Aorta (tissue), 5 donors: ENCODE measurements around the gene TMEM242. TPM values are rescaled to one million over a fixed set of nuclear protein-coding genes. Genes with fewer than 3 reads are reported as not detected.

Experiments used
- ATAC-seq: fragments of 200-7000 bp; cut with Tn5 transposase; one replicate; pipeline ENCODE4 v1.9.1; 2022; ENCODE audit warnings: moderate library complexity; ENCODE audit not compliant: low FRiP score
- DNase-seq, 2 donors: peaks; one replicate each; pipeline ENCODE4 v3.0.0-alpha.2; 2020
- H3K27ac ChIP-seq, 2 donors: one replicate each; pipeline ENCODE4 v1.5.1; 2013; ENCODE audit warnings: low read length in 2 of 2, mild to moderate bottlenecking in 2 of 2, moderate library complexity in 2 of 2, control low read depth in 1 of 2, inconsistent platforms in 1 of 2, low read depth in 1 of 2
- H3K27me3 ChIP-seq, 2 donors: one replicate each; pipeline ENCODE4 v1.6.1; 2013; ENCODE audit warnings: control low read depth in 1 of 2, low read length in 1 of 2, mild to moderate bottlenecking in 1 of 2, moderate library complexity in 1 of 2; ENCODE audit not compliant: insufficient read depth in 2 of 2, control insufficient read depth in 1 of 2
- H3K36me3 ChIP-seq, 2 donors: one replicate each; pipeline ENCODE4 v1.6.1; 2013; ENCODE audit warnings: control low read depth in 1 of 2, low read length in 1 of 2, mild to moderate bottlenecking in 1 of 2; ENCODE audit not compliant: insufficient read depth in 2 of 2, control insufficient read depth in 1 of 2
- H3K4me1 ChIP-seq, 2 donors: one replicate each; pipeline ENCODE4 v1.6.1; 2013; ENCODE audit warnings: low read length in 2 of 2, control low read depth in 1 of 2, mild to moderate bottlenecking in 1 of 2, moderate library complexity in 1 of 2; ENCODE audit not compliant: insufficient read depth in 2 of 2, control insufficient read depth in 1 of 2
- H3K4me3 ChIP-seq, 2 donors: one replicate each; pipeline ENCODE4 v1.5.1; 2013; ENCODE audit warnings: low read length in 2 of 2, control low read depth in 1 of 2, mild to moderate bottlenecking in 1 of 2
- H3K9me3 ChIP-seq: one replicate; pipeline ENCODE4 v1.6.1; 2013; ENCODE audit warnings: mild to moderate bottlenecking, low read length; ENCODE audit not compliant: control insufficient read depth
- WGBS, 2 donors: extraction: QIAGEN DNeasy Blood & Tissue Kit; methylation state at CpG; one replicate each; pipeline ENCODE4 v1.1.7; 2013; 5-methylcytosine and 5-hydroxymethylcytosine counted together
- intact Hi-C, 2 donors: fragments of 100-400 bp; cut with DNase I; formaldehyde crosslinking; loops; one replicate each; pipeline versions ENCODE4 v1.14.2 to v1.15.0; 2022
- polyA plus RNA-seq, 2 donors: library from polyadenylated mRNA; stranded (reverse); fragments of 200-250 nt; gene quantifications; one replicate each; pipeline ENCODE4 v1.2.3, GENCODE V29; 2013
- total RNA-seq, 2 donors: library from RNA; stranded (reverse); fragmentation: NEBNext Ultra II Directional; extraction: Animal tissue kit (Norgen Biotek cat#: 25700); gene quantifications; one replicate each; pipeline ENCODE4 v1.2.1, GENCODE V29; 2021
- donor health status: healthy with polysubstance abuse.
- donor health status: Bipolar disorder and iron deficiency.
- donor health status: DM: no; HTN: no; CAD: no.
- donor health status: DM: no; HTN: no; CAD: no.
- donor health status: DM: yes; HTN: yes; CAD: no.

The TMEM242 gene
- total and polyA plus RNA-seq, 4 donors, result 12.0 to 17.5 (median 15.1) TPM

- 2 to 6% methylated on average over 5 of the region's 5 CpGs for WGBS, 2 donors
- Histone ChIP-seq H3K9me3 (no peaks in the 10 kb centered on the region), H3K4me1 (no peaks in the 10 kb centered on the region), H3K27me3 (no peaks in the 10 kb centered on the region), H3K36me3 (no peaks in the 10 kb centered on the region), H3K27ac (peak overlapping the region in 1 of 2 donors; percentile 78), H3K4me3 (no peak overlapping the region)
- ATAC-seq (no peak), DNase-seq (peak; percentile 55 to 76)
- intact Hi-C loops, result no loop called here
These were observed 60.2 kb downstream of the TMEM242 start for GRCh38 chr6:157263146-157263545.

- DNase-seq, result peak; percentile 10 to 61
- 85 to 97% methylated on average over 9 of the region's 9 CpGs for WGBS, 2 donors
These were observed 61.7 kb downstream of the TMEM242 start for GRCh38 chr6:157261606-157262005.

DNA sequence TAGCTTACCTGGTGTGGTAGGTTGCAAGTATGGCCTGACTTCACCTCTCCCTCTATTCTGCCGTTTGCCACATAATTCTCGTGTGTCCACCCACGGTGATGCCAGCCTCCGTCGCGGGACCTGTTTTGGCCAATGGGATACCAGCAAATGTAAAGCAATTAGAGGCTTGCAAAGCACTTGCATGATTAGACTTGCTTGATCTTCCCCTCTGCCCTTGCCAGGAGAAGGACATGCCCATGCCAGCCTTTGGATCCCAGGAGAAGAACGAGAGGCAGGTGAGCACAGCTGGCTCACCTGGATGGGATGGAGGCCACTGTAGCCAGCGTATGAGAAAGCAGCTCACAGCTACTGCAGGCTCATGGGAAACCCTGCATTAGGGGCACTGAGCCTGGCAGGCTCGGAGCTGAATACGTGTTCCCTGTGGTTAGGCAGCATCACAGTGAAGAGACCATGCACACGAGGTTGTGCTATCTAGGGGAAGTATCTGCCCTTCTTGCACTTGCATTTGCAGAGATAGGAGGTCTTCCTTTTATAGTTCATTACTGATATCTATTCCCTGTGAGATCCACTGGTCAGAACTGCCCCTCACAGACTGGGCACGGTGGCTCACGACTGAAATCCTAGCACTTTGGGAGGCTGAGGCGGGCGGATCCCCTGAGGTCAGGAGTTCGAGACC lies 62.4 kb downstream of the TMEM242 start:
- Histone ChIP-seq H3K9me3 (no peaks in the 10 kb centered on the region), H3K36me3 (no peaks in the 10 kb centered on the region), H3K4me3 (no peak overlapping the region), H3K27me3 (no peaks in the 10 kb centered on the region), H3K4me1 (no peaks in the 10 kb centered on the region), H3K27ac (no peak overlapping the region)
- ATAC-seq (no peak), DNase-seq (peak; percentile 4 to 62)
- intact Hi-C loops, result no loop called here
- WGBS, 2 donors, result 87 to 89% methylated on average over 16 of the region's 16 CpGs

More at GRCh38 chr6:157261606-157262005, 61.7 kb downstream of the TMEM242 start:
- H3K27ac ChIP-seq, result no peak overlapping the region
- no peak overlapping the region for H3K4me3 ChIP-seq
- no peaks in the 10 kb centered on the region for H3K9me3 ChIP-seq
- H3K4me1 ChIP-seq, result no peaks in the 10 kb centered on the region
- intact Hi-C loops, result no loop called here
- no peaks in the 10 kb centered on the region for H3K36me3 ChIP-seq
- ATAC-seq, result no peak
- H3K27me3 ChIP-seq, result no peaks in the 10 kb centered on the region

DNA sequence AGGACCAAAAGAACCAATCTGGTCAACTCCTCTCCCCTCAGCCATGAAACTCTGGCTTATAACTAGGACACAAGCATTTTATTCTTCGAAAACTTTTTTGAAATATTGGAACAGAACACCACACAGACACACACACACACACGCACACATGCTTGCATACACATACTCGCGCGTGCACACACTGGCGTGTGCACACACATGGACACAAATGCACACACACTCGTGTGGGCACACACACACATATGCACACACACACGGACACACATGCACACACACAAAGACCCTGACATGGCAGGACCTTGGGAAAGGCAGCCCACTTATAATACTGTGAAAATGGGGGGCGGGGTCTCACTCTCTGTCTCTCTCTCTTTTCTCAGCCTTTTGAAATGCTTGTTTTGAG lies 63.9 kb downstream of the TMEM242 start:
- WGBS, 2 donors, result 96 to 98% methylated on average over 9 of the region's 9 CpGs
- no peak overlapping the region for H3K4me3 ChIP-seq
- no peak overlapping the region for H3K27ac ChIP-seq
- no peaks in the 10 kb centered on the region for H3K36me3 ChIP-seq
- no peaks in the 10 kb centered on the region for H3K27me3 ChIP-seq
- no peaks in the 10 kb centered on the region for H3K9me3 ChIP-seq
- no peaks in the 10 kb centered on the region for H3K4me1 ChIP-seq
- no peak for ATAC-seq
- peak in 1 of 2 donors; percentile 30 for DNase-seq
- intact Hi-C loops, result no loop called here

DNA sequence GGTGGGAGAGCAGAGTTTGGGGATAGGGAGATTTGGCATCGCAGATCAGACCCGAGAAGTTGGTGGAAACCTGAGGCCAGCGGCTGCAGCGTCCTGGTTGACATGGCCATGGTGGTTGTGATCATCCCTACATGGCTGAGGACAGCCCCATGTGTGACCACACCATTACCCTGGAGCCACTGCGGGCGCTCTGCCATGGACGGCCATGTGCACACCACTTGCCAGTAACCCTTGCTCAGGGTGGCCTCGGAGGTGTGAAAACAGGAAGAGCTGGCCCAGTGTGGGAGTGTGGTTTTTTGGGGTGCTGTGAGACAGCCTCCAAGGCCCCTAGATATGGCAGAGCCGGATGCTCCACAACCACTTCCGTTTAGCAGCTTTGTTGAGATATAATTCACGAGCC lies 64.4 kb downstream of the TMEM242 start:
- 92 to 93% methylated on average over 11 of the region's 11 CpGs for WGBS, 2 donors
- peak; percentile 38 to 75 for DNase-seq
- Histone ChIP-seq H3K4me3 (no peak overlapping the region), H3K27ac (no peak overlapping the region), H3K9me3 (no peaks in the 10 kb centered on the region), H3K27me3 (no peaks in the 10 kb centered on the region), H3K36me3 (no peaks in the 10 kb centered on the region), H3K4me1 (no peaks in the 10 kb centered on the region)
- ATAC-seq, result no peak
- intact Hi-C loops, result no loop called here

DNA sequence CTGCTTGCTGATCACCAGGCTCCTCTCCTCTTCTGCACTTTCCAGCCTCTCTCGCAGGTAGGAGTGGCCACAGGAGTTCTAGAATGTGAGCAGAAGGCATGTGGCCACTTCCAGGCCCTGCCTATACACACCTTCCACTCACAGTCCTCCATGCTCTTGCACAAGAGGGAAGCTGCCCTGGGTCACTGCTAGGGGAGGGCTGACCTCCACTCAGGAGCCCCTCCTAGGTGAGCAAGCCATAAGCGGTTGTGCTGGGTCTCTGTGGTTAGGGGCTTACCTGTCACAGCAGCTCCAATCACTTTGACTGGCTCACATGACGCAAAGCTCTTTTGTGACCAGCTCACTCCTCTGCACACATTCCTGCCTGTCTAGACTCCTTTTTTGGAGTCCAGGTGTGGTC lies 68.2 kb downstream of the TMEM242 start:
- DNase-seq (peak in 1 of 2 donors; percentile 25), ATAC-seq (no peak)
- Histone ChIP-seq H3K4me3 (no peak overlapping the region), H3K4me1 (no peaks in the 10 kb centered on the region), H3K27ac (no peak overlapping the region), H3K27me3 (no peaks in the 10 kb centered on the region), H3K36me3 (no peaks in the 10 kb centered on the region), H3K9me3 (no peaks in the 10 kb centered on the region)
- intact Hi-C loops, result no loop called here
- 95 to 97% methylated on average over 3 of the region's 3 CpGs for WGBS, 2 donors

DNA sequence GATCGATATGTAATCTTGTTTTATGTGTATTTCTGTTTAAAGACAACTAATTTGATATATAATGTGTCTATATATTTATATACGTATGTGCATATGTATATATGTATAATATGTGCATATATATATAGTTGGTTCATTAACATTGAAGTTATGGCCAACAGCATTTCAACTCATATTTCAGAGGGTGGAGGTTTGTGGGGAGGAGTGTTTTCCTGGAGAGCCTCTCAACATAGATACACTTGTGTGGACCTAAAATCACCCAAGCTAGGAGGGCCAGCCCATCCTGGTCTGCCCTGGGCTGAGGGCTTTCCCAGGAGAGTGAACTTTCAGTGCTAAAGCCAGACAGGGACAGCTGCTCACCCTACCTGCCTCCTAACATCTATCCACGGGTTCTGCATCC lies 68.8 kb downstream of the TMEM242 start:
- intact Hi-C loops, result no loop called here
- no peaks in the 10 kb centered on the region for H3K4me1 ChIP-seq
- H3K27me3 ChIP-seq, result no peaks in the 10 kb centered on the region
- ATAC-seq, result no peak
- H3K36me3 ChIP-seq, result no peaks in the 10 kb centered on the region
- no peak overlapping the region for H3K27ac ChIP-seq
- no peak for DNase-seq
- WGBS, 2 donors, result 89 to 92% methylated on average over 3 of the region's 3 CpGs
- no peak overlapping the region for H3K4me3 ChIP-seq
- no peaks in the 10 kb centered on the region for H3K9me3 ChIP-seq

GRCh38 chr6:157253699-157254098 lies 69.6 kb downstream of the TMEM242 start:
- ATAC-seq (no peak), DNase-seq (no peak)
- Histone ChIP-seq H3K9me3 (no peaks in the 10 kb centered on the region), H3K4me3 (no peak overlapping the region), H3K27me3 (no peaks in the 10 kb centered on the region), H3K27ac (no peak overlapping the region), H3K4me1 (no peaks in the 10 kb centered on the region), H3K36me3 (no peaks in the 10 kb centered on the region)
- WGBS, 2 donors, result 81 to 87% methylated on average over 7 of the region's 7 CpGs
- intact Hi-C loops, result no loop called here

- 78 to 79% methylated on average over 7 of the region's 7 CpGs for WGBS, 2 donors
- Histone ChIP-seq H3K9me3 (no peaks in the 10 kb centered on the region), H3K4me1 (no peaks in the 10 kb centered on the region), H3K4me3 (no peak overlapping the region), H3K36me3 (no peaks in the 10 kb centered on the region), H3K27ac (no peak overlapping the region), H3K27me3 (no peaks in the 10 kb centered on the region)
- peak in 1 of 2 donors; percentile 18 for DNase-seq
- no peak for ATAC-seq
- intact Hi-C loops, result no loop called here
These were observed 70.3 kb downstream of the TMEM242 start for GRCh38 chr6:157253017-157253416.
